Prostate gland (tissue), 2 donors: Measurements from ENCODE around the gene IFIT1B.

Experiments
- POLR2A ChIP-seq: fragments of 450-650 bp; IDR thresholded peaks from one replicate; pipeline ENCODE4 v1.6.1; 2016; ENCODE audit warnings: antibody characterized with exemption, mild to moderate bottlenecking
- POLR2AphosphoS5 ChIP-seq: sonication (generic); formaldehyde crosslinking; IDR thresholded peaks from one replicate; pipeline ENCODE4 v1.6.1; 2017; ENCODE audit warnings: antibody characterized with exemption
- TF ChIP-seq, protein P1 (sequence below), 4 experiments: fragments of 200-600 bp in 2 of 4; fragments of 450-650 bp in 2 of 4; sonication (generic) in 2 of 4; IDR thresholded peaks; 1 replicate in 3 of 4; 2 replicates in 1 of 4; pipeline ENCODE4 v1.5.1; 2016 to 2019; ENCODE audit warnings: antibody characterized with exemption in 4 of 4, mild to moderate bottlenecking in 2 of 4, moderate library complexity in 2 of 4

DNA sequence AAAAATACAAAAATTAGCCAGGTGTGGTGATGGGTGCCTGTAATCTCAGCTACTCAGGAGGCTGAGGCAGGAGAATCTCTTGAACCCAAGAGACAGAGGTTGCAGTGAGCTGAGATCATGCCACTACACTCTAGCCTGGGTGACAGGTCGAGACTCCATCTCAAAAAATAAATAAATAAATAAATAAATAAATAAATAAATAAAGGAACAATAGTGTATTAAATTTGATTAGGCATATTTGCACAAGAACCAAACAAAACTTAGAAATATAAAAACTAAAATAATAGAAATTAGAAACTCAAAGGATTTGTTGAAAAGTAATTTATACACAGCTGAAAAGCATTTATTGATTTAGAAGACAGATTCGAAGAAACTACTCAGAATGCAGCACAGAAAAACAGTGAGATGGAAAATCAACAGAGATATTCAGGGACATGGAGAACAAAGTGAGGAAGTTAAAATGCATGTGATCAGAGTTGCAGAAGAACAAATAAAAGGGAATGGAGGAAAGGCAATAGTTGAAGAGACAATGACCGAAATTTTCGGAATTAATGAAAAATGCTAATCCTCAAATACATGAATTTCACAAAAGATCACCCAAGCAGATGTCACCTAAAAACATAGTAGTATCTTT is 32.4 kb upstream of the IFIT1B start:
- TF ChIP-seq POLR2AphosphoS5, result no peak
- TF ChIP-seq, protein P1, sequence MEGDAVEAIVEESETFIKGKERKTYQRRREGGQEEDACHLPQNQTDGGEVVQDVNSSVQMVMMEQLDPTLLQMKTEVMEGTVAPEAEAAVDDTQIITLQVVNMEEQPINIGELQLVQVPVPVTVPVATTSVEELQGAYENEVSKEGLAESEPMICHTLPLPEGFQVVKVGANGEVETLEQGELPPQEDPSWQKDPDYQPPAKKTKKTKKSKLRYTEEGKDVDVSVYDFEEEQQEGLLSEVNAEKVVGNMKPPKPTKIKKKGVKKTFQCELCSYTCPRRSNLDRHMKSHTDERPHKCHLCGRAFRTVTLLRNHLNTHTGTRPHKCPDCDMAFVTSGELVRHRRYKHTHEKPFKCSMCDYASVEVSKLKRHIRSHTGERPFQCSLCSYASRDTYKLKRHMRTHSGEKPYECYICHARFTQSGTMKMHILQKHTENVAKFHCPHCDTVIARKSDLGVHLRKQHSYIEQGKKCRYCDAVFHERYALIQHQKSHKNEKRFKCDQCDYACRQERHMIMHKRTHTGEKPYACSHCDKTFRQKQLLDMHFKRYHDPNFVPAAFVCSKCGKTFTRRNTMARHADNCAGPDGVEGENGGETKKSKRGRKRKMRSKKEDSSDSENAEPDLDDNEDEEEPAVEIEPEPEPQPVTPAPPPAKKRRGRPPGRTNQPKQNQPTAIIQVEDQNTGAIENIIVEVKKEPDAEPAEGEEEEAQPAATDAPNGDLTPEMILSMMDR (IDR thresholded peaks at IDR 0.05), result no peak
- TF ChIP-seq POLR2A, result no peak
